ENCODE measurements around the gene SCAF4.

GRCh38 chr21:31698461-31698860, 33.5 kb downstream of the SCAF4 start:
- TF ChIP-seq CTCF (IDR thresholded peaks at IDR 0.05) (no peak), POLR2A (IDR thresholded peaks at IDR 0.05) (no peak)

Measured in adrenal gland (tissue), 5 donors.